HG03196 (cell line): Measurements from ENCODE around the gene MRPS27.

Source experiments
- ATAC-seq: cut with Tn5 transposase; IDR thresholded peaks from one replicate; pipeline ENCODE4 v1.9.1; 2021; ENCODE audit not compliant: unreplicated experiment

MRPS27 gene

GRCh38 chr5:72292411-72292810 is 27.6 kb downstream of the MRPS27 start:
- ATAC-seq: no peak

- ATAC-seq: no peak
Observed at GRCh38 chr5:72291601-72292000, 28.4 kb downstream of the MRPS27 start.

GRCh38 chr5:72290356-72291133 is 29.5 kb downstream of the MRPS27 start:
- ATAC-seq: no peak

- no peak for ATAC-seq
Observed at GRCh38 chr5:72288924-72289323, 31.1 kb downstream of the MRPS27 start.

- no peak for ATAC-seq
Observed at GRCh38 chr5:72286798-72287197, 33.2 kb downstream of the MRPS27 start.

GRCh38 chr5:72285424-72285821 is 34.6 kb downstream of the MRPS27 start:
- ATAC-seq: no peak

GRCh38 chr5:72284559-72285423 is 35.2 kb downstream of the MRPS27 start:
- ATAC-seq: no peak

- no peak for ATAC-seq
Observed at GRCh38 chr5:72283358-72283757, 36.7 kb downstream of the MRPS27 start.

- ATAC-seq: no peak
Observed at GRCh38 chr5:72282878-72283277, 37.2 kb downstream of the MRPS27 start.

GRCh38 chr5:72281764-72282499 is 38.1 kb downstream of the MRPS27 start:
- ATAC-seq: no peak

- no peak for ATAC-seq
Observed at GRCh38 chr5:72281430-72281763, 38.6 kb downstream of the MRPS27 start.

- no peak for ATAC-seq
Observed at GRCh38 chr5:72280581-72281069, 39.4 kb downstream of the MRPS27 start.

- no peak for ATAC-seq
Observed at GRCh38 chr5:72276219-72276752, 43.8 kb downstream of the MRPS27 start.

- no peak for ATAC-seq
Observed at GRCh38 chr5:72273547-72273946, 46.5 kb downstream of the MRPS27 start.

- no peak for ATAC-seq
Observed at GRCh38 chr5:72272398-72272797, 47.6 kb downstream of the MRPS27 start.

GRCh38 chr5:72271702-72272101 is 48.3 kb downstream of the MRPS27 start:
- no peak for ATAC-seq

GRCh38 chr5:72270037-72270436 is 50.0 kb downstream of the MRPS27 start:
- ATAC-seq: no peak

- ATAC-seq: no peak
Observed at GRCh38 chr5:72269411-72269780, 50.6 kb downstream of the MRPS27 start.

GRCh38 chr5:72268753-72269410 is 51.2 kb downstream of the MRPS27 start:
- ATAC-seq: no peak

- no peak for ATAC-seq
Observed at GRCh38 chr5:72268260-72268659, 51.8 kb downstream of the MRPS27 start.

- ATAC-seq: no peak
Observed at GRCh38 chr5:72267685-72268084, 52.4 kb downstream of the MRPS27 start.
